Epithelial cell of proximal tubule (primary cell): ENCODE measurements around the gene MCTP1. TPM values are rescaled to one million over a fixed set of nuclear protein-coding genes. Genes with fewer than 3 reads are reported as not detected.

Experiments
- DNase-seq: peaks from one replicate; pipeline ENCODE4 v3.0.0-alpha.2; 2011; ENCODE audit warnings: low read depth
- H3K4me3 ChIP-seq: 2 replicates; pipeline ENCODE4 v1.5.1; 2011; ENCODE audit warnings: low read depth, mild to moderate bottlenecking, low read length
- CTCF ChIP-seq: conservative IDR thresholded peaks from 2 replicates; pipeline ENCODE4 v1.5.1; 2012; ENCODE audit warnings: low read depth, mild to moderate bottlenecking, low read length
- total RNA-seq: library from RNA; depleted of rRNA; stranded (reverse); fragments of >200 nt; gene quantifications from 2 replicates; pipeline ENCODE4 v1.2.3, GENCODE V29; 2015

MCTP1 gene
- total RNA-seq, 1 donor from 2014 or later: 9.7 TPM

DNA sequence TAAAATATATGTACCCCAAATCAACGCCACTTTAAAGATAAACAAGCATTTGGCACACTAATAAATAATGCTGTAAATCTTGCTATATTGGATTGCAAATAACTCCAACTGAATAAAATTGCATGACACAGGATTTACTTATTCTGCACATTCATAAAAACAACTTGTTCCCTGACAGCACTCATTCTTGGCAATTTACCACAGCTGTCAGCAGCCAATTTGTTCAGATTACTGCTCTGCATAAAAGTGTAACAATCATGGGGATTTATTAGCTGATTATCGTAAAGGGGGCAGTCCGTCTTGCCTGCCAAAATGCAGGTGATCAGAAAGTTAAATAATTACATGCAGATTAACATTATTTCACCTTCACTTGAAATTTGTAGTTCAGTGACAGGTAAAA lies 381.2 kb downstream of the MCTP1 start:
- DNase-seq: no peak
- no peak for TF ChIP-seq CTCF
- no peak overlapping the region for H3K4me3 ChIP-seq

- H3K4me3 ChIP-seq: no peak overlapping the region
- DNase-seq: peak; percentile 64
- no peak for TF ChIP-seq CTCF
Measured at GRCh38 chr5:94901191-94901979, 383.5 kb downstream of the MCTP1 start.

DNA sequence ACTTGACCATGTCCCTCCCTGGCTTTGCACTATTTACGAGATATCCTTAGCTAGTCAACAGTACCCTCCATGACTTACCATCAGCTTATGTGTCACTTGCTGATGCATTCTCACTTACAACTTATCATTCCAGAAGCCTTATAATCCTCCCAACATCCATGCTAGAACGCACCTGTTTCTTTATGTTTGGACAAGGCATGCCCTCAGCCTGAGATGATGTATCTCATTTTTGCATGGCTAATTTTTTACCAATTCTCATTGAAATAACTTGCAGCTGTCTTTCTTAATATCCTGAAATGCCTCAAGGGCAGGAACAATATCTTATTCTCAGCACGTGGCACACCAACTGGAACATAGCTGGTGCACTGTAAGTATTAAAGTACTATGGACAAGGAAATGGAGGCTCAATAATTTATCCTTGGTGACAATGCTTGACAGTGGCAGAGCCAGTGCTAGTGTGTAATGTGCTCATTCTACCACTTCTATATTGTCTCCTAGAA lies 384.8 kb downstream of the MCTP1 start:
- DNase-seq: no peak
- no peak for TF ChIP-seq CTCF
- no peak overlapping the region for H3K4me3 ChIP-seq

- no peak for DNase-seq
- peak; percentile 58 for TF ChIP-seq CTCF
- no peak overlapping the region for H3K4me3 ChIP-seq
Measured at GRCh38 chr5:94893412-94894135, 391.3 kb downstream of the MCTP1 start.

DNA sequence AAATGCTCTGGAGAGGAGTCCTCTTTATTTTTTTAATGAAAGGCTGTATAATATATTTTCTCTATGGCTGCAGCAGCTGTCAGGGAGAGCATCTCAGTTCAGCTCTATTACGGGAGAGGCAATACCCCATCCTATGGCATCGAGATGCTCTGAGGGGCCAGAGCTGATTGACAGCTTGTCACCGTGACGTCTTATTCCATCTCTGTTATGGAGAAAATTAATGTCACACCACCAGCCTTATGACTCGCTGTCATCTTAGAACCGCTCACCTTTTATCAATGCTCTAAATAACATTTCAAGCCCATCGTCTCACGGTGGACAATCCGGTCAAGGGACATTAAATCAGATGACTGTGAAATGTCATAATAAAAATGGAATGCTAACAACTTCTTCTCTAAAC lies 392.9 kb downstream of the MCTP1 start:
- no peak for TF ChIP-seq CTCF
- no peak for DNase-seq
- H3K4me3 ChIP-seq: no peak overlapping the region

GRCh38 chr5:94891565-94891964 lies 393.3 kb downstream of the MCTP1 start:
- no peak for TF ChIP-seq CTCF
- no peak for DNase-seq
- no peak overlapping the region for H3K4me3 ChIP-seq

GRCh38 chr5:94890907-94891306 lies 394.0 kb downstream of the MCTP1 start:
- no peak overlapping the region for H3K4me3 ChIP-seq
- TF ChIP-seq CTCF: no peak
- no peak for DNase-seq
